H1 (cell line): Measurements from ENCODE around the gene ITPR1. TPM values are rescaled to one million over a fixed set of nuclear protein-coding genes. Genes with fewer than 3 reads are reported as not detected.

ENCODE experiments used
- YY1 ChIP-seq: IDR thresholded peaks from 2 replicates; pipeline ENCODE4 v1.6.1; 2011; ENCODE audit warnings: low read depth, mild to moderate bottlenecking, low read length
- polyA plus RNA-seq, 7 experiments: library from polyadenylated mRNA; depleted of rRNA in 3 of 7; stranded (reverse) in 5 of 7; unstranded in 2 of 7; fragments of >200 nt in 5 of 7; fragments of 200-250 nt in 2 of 7; gene quantifications; 1 replicate in 5 of 7; 2 replicates in 1 of 7; 4 replicates in 1 of 7; pipeline versions ENCODE4 v1.2.1 to v1.2.3, GENCODE V29; 2011 to 2013; ENCODE audit warnings: missing spikeins in 2 of 7, mixed read lengths in 2 of 7
- total RNA-seq: library from RNA; stranded (reverse); fragmentation: NEBNext Ultra II Directional; extraction: Animal tissue kit (Norgen Biotek cat#: 25700); gene quantifications from 2 replicates; pipeline ENCODE4 v1.2.1, GENCODE V29; 2021
- TF ChIP-seq, protein P1 (sequence below): fragments of 300-600 bp; sonication (generic); IDR thresholded peaks from 2 replicates; pipeline ENCODE4 v1.7.1; 2012; ENCODE audit warnings: low read length, moderate library complexity, mild to moderate bottlenecking, inconsistent platforms; ENCODE audit not compliant: insufficient replicate concordance

Gene ITPR1
- total and polyA plus RNA-seq, 2 of the 8 experiments (the other 6 are each of a cell fraction or from before 2014, with no cell fraction given) = 2.5 to 16.3 TPM

DNA sequence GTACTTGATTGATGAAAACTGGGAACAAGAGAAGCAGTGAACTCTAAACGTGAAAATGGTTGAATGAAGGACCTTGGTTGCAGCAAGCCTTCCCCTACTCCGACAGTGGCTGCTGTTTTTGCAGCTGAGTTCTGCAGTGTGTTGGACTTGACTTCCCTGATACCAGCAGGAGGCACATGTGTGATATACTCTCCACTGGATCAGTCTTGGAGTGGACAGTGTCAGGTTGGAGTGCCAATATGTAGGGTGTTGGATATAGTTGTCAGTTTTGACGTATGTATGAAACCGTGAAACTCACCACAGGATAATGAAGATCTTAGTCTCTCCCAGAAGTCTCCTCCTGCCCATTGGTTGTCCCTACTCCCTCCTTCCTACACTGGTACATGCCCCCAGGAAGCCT is 106.5 kb downstream of the ITPR1 start (continued):
- TF ChIP-seq, protein P1, sequence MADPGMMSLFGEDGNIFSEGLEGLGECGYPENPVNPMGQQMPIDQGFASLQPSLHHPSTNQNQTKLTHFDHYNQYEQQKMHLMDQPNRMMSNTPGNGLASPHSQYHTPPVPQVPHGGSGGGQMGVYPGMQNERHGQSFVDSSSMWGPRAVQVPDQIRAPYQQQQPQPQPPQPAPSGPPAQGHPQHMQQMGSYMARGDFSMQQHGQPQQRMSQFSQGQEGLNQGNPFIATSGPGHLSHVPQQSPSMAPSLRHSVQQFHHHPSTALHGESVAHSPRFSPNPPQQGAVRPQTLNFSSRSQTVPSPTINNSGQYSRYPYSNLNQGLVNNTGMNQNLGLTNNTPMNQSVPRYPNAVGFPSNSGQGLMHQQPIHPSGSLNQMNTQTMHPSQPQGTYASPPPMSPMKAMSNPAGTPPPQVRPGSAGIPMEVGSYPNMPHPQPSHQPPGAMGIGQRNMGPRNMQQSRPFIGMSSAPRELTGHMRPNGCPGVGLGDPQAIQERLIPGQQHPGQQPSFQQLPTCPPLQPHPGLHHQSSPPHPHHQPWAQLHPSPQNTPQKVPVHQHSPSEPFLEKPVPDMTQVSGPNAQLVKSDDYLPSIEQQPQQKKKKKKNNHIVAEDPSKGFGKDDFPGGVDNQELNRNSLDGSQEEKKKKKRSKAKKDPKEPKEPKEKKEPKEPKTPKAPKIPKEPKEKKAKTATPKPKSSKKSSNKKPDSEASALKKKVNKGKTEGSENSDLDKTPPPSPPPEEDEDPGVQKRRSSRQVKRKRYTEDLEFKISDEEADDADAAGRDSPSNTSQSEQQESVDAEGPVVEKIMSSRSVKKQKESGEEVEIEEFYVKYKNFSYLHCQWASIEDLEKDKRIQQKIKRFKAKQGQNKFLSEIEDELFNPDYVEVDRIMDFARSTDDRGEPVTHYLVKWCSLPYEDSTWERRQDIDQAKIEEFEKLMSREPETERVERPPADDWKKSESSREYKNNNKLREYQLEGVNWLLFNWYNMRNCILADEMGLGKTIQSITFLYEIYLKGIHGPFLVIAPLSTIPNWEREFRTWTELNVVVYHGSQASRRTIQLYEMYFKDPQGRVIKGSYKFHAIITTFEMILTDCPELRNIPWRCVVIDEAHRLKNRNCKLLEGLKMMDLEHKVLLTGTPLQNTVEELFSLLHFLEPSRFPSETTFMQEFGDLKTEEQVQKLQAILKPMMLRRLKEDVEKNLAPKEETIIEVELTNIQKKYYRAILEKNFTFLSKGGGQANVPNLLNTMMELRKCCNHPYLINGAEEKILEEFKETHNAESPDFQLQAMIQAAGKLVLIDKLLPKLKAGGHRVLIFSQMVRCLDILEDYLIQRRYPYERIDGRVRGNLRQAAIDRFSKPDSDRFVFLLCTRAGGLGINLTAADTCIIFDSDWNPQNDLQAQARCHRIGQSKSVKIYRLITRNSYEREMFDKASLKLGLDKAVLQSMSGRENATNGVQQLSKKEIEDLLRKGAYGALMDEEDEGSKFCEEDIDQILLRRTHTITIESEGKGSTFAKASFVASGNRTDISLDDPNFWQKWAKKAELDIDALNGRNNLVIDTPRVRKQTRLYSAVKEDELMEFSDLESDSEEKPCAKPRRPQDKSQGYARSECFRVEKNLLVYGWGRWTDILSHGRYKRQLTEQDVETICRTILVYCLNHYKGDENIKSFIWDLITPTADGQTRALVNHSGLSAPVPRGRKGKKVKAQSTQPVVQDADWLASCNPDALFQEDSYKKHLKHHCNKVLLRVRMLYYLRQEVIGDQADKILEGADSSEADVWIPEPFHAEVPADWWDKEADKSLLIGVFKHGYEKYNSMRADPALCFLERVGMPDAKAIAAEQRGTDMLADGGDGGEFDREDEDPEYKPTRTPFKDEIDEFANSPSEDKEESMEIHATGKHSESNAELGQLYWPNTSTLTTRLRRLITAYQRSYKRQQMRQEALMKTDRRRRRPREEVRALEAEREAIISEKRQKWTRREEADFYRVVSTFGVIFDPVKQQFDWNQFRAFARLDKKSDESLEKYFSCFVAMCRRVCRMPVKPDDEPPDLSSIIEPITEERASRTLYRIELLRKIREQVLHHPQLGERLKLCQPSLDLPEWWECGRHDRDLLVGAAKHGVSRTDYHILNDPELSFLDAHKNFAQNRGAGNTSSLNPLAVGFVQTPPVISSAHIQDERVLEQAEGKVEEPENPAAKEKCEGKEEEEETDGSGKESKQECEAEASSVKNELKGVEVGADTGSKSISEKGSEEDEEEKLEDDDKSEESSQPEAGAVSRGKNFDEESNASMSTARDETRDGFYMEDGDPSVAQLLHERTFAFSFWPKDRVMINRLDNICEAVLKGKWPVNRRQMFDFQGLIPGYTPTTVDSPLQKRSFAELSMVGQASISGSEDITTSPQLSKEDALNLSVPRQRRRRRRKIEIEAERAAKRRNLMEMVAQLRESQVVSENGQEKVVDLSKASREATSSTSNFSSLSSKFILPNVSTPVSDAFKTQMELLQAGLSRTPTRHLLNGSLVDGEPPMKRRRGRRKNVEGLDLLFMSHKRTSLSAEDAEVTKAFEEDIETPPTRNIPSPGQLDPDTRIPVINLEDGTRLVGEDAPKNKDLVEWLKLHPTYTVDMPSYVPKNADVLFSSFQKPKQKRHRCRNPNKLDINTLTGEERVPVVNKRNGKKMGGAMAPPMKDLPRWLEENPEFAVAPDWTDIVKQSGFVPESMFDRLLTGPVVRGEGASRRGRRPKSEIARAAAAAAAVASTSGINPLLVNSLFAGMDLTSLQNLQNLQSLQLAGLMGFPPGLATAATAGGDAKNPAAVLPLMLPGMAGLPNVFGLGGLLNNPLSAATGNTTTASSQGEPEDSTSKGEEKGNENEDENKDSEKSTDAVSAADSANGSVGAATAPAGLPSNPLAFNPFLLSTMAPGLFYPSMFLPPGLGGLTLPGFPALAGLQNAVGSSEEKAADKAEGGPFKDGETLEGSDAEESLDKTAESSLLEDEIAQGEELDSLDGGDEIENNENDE = no peak
- no peak for TF ChIP-seq YY1
